H9 (cell line): ENCODE data around the gene GRAMD1B. TPM values are rescaled to one million over a fixed set of nuclear protein-coding genes. Genes with fewer than 3 reads are reported as not detected.

ENCODE experiments used
- DNase-seq: peaks from one replicate; pipeline ENCODE4 v3.0.0-alpha.2; 2017
- H2AFZ ChIP-seq: one replicate; pipeline ENCODE4 v1.6.1; 2013; ENCODE audit warnings: mild to moderate bottlenecking, low read length, control low read depth, moderate library complexity
- H2AK5ac ChIP-seq: 2 replicates; pipeline ENCODE4 v1.6.1; 2013; ENCODE audit warnings: low read length, control low read depth, mixed read lengths; ENCODE audit not compliant: insufficient read length
- H2BK120ac ChIP-seq: one replicate; pipeline ENCODE4 v1.6.1; 2013; ENCODE audit warnings: low read depth, mild to moderate bottlenecking, low read length, control low read depth, inconsistent platforms; ENCODE audit not compliant: poor library complexity, severe bottlenecking
- H2BK12ac ChIP-seq: 2 replicates; pipeline ENCODE4 v1.6.1; 2013; ENCODE audit warnings: low read length, control low read depth, mixed read lengths, low read depth; ENCODE audit not compliant: insufficient read length
- H2BK15ac ChIP-seq: 2 replicates; pipeline ENCODE4 v1.6.1; 2013; ENCODE audit warnings: low read depth, low read length, control low read depth
- H2BK20ac ChIP-seq: one replicate; pipeline ENCODE4 v1.6.1; 2013; ENCODE audit warnings: low read depth, mild to moderate bottlenecking, low read length, control low read depth, inconsistent platforms; ENCODE audit not compliant: poor library complexity, severe bottlenecking
- H2BK5ac ChIP-seq: 2 replicates; pipeline ENCODE4 v1.6.1; 2013; ENCODE audit warnings: low read length, control low read depth, mixed read lengths; ENCODE audit not compliant: insufficient read length
- H3K14ac ChIP-seq: 2 replicates; pipeline ENCODE4 v1.6.1; 2013; ENCODE audit warnings: low read length, control low read depth; ENCODE audit not compliant: insufficient read depth
- H3K18ac ChIP-seq: 2 replicates; pipeline ENCODE4 v1.6.1; 2013; ENCODE audit warnings: low read depth, mild to moderate bottlenecking, mixed read lengths, low read length, control low read depth; ENCODE audit not compliant: insufficient read length
- H3K23ac ChIP-seq: 2 replicates; pipeline ENCODE4 v1.6.1; 2013; ENCODE audit warnings: low read length, control low read depth, mixed read lengths, low read depth; ENCODE audit not compliant: insufficient read length
- H3K23me2 ChIP-seq: 2 replicates; pipeline ENCODE4 v1.6.1; 2013; ENCODE audit warnings: low read depth, mild to moderate bottlenecking, mixed read lengths, low read length, control low read depth; ENCODE audit not compliant: insufficient read length, poor library complexity, severe bottlenecking
- H3K27ac ChIP-seq: 2 replicates; pipeline ENCODE4 v1.5.1; 2013; ENCODE audit warnings: low read length, control low read depth, mixed read lengths, low read depth; ENCODE audit not compliant: insufficient read length
- H3K27me3 ChIP-seq: 2 replicates; pipeline ENCODE4 v1.6.1; 2013; ENCODE audit warnings: low read length, control low read depth, inconsistent platforms; ENCODE audit not compliant: insufficient read depth
- H3K4ac ChIP-seq: 2 replicates; pipeline ENCODE4 v1.6.1; 2013; ENCODE audit warnings: low read depth, mild to moderate bottlenecking, control low read depth, inconsistent platforms, low read length, moderate library complexity
- H3K4me1 ChIP-seq: 2 replicates; pipeline ENCODE4 v1.6.1; 2013; ENCODE audit warnings: low read length, control low read depth, inconsistent platforms; ENCODE audit not compliant: insufficient read depth
- H3K4me2 ChIP-seq: 2 replicates; pipeline ENCODE4 v1.6.1; 2013; ENCODE audit warnings: low read length, control low read depth, mixed read lengths; ENCODE audit not compliant: insufficient read length, insufficient read depth
- H3K56ac ChIP-seq: 2 replicates; pipeline ENCODE4 v1.6.1; 2013; ENCODE audit warnings: low read depth, mild to moderate bottlenecking, mixed read lengths, low read length, control low read depth; ENCODE audit not compliant: insufficient read length
- H3K79me1 ChIP-seq: 2 replicates; pipeline ENCODE4 v1.6.1; 2013; ENCODE audit warnings: low read depth, mild to moderate bottlenecking, moderate library complexity, low read length, control low read depth, inconsistent platforms; ENCODE audit not compliant: insufficient read depth, poor library complexity, severe bottlenecking
- H3K79me2 ChIP-seq: 2 replicates; pipeline ENCODE4 v1.6.1; 2013; ENCODE audit warnings: low read length, control low read depth, inconsistent platforms; ENCODE audit not compliant: insufficient read depth
- H3K9ac ChIP-seq: 2 replicates; pipeline ENCODE4 v1.6.1; 2013; ENCODE audit warnings: low read length, control low read depth, mixed read lengths; ENCODE audit not compliant: insufficient read length; ENCODE audit errors: extremely low read depth
- H3K9me3 ChIP-seq: one replicate; pipeline ENCODE4 v1.6.1; 2013; ENCODE audit warnings: low read depth, low read length, inconsistent platforms; ENCODE audit not compliant: control insufficient read depth
- H3T11ph ChIP-seq: one replicate; pipeline ENCODE4 v1.6.1; 2013; ENCODE audit warnings: mild to moderate bottlenecking, low read length, control low read depth, inconsistent platforms
- H4K20me1 ChIP-seq: one replicate; pipeline ENCODE4 v1.6.1; 2013; ENCODE audit not compliant: control insufficient read depth, insufficient read length, insufficient read depth
- H4K5ac ChIP-seq: 2 replicates; pipeline ENCODE4 v1.6.1; 2013; ENCODE audit warnings: low read depth, mild to moderate bottlenecking, mixed read lengths, low read length, control low read depth; ENCODE audit not compliant: insufficient read length
- H4K8ac ChIP-seq: replicated peaks from 2 replicates; pipeline ENCODE4 v1.6.1; 2013; ENCODE audit warnings: low read length, control low read depth, mixed read lengths, low read depth; ENCODE audit not compliant: insufficient read length
- H4K91ac ChIP-seq: 2 replicates; pipeline ENCODE4 v1.6.1; 2013; ENCODE audit warnings: low read depth, mild to moderate bottlenecking, moderate library complexity, mixed read lengths, low read length, control low read depth; ENCODE audit not compliant: insufficient read length
- H3K27ac Mint-ChIP-seq, 3 experiments: 2 replicates in 2 of 3; 3 replicates in 1 of 3; pipeline ENCODE4 v1.8.0; 2020 to 2021; ENCODE audit warnings: mixed read lengths in 3 of 3, mild to moderate bottlenecking in 1 of 3, moderate library complexity in 1 of 3
- H3K27me3 Mint-ChIP-seq: 2 replicates; pipeline ENCODE4 v1.8.0; 2021; ENCODE audit warnings: low read depth, mild to moderate bottlenecking, moderate library complexity, mixed read lengths
- H3K36me3 Mint-ChIP-seq, 3 experiments: 2 replicates in 2 of 3; 3 replicates in 1 of 3; pipeline ENCODE4 v1.8.0; 2020 to 2021; ENCODE audit warnings: low read depth in 3 of 3, mixed read lengths in 3 of 3; ENCODE audit not compliant: insufficient read depth in 1 of 3
- H3K4me1 Mint-ChIP-seq, 2 experiments: 2 replicates each; pipeline ENCODE4 v1.8.0; 2020; ENCODE audit warnings: mixed read lengths in 2 of 2
- H3K4me3 Mint-ChIP-seq, 2 experiments: 2 replicates in 1 of 2; 3 replicates in 1 of 2; pipeline ENCODE4 v1.8.0; 2020 to 2021; ENCODE audit warnings: mild to moderate bottlenecking in 2 of 2, mixed read lengths in 2 of 2, moderate library complexity in 1 of 2
- H3K9me3 Mint-ChIP-seq, 2 experiments: 2 replicates in 1 of 2; 3 replicates in 1 of 2; pipeline ENCODE4 v1.8.0; 2020; ENCODE audit warnings: mild to moderate bottlenecking in 2 of 2, mixed read lengths in 2 of 2, moderate library complexity in 1 of 2
- CTCF ChIP-seq: fragments of 200-600 bp; sonication (generic); conservative IDR thresholded peaks from 3 replicates; pipeline ENCODE4 v1.8.0; 2021; ENCODE audit warnings: antibody characterized with exemption, mild to moderate bottlenecking
- whole genome bisulfite sequencing: extraction: QIAGEN DNeasy Blood & Tissue Kit; methylation state at CpG from one replicate; pipeline ENCODE4 v1.1.7; 2013; ENCODE audit warnings: missing lambda C conversion rate, low lambda C conversion rate, mixed read lengths; ENCODE audit not compliant: insufficient read length; ENCODE audit errors: extremely low coverage; 5-methylcytosine and 5-hydroxymethylcytosine counted together
- total RNA-seq: library from RNA; stranded (reverse); gene quantifications from 2 replicates; pipeline ENCODE4 v1.2.1, GENCODE V29; 2021

The GRAMD1B gene
- total RNA-seq, 1 experiment from 2014 or later = 25.9 TPM

DNA sequence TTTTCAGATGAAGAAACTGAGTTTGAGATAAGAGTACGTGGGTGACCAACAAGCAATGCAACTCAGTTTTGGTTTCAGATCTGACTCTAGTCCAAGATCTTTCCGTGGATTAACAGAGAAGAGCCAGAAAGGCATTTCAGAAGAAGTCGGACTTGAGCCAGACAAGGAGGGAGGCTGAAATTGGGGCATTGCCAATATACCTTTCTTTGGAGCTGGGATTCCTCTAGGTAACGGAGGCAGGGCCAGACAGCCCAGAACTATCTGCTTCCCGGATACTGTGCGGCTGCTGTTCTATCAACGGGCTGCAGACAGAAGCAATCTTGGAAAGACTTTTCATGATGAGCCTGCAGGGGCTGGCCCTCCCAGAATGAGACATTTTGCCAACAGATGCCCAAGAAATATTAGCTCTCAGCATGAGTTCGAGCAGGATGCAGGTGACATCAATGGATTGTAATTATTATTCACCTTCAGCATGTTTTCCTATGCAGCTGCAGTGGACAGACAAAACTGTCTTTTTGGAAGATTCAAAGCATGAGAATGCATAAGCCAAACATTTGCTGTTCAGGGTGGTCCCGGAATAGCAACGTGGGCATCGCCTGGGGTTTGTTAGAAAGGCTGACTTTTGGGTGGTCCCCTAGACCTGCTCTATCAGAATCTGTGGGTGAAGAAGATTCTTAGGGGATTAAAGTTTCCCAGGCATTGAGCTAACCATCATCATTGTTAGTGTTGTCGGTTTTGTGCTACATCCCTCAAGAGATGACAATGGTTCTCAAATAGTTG lies 128.7 kb downstream of the GRAMD1B start:
- no CpG with 5 or more reads among the region's 12 CpGs for WGBS
- peaks cover 3 to 5% (median 3%) of the 10 kb centered on the region in 3 experiments; a peak in 5 of 7 replicates for H3K36me3 Mint-ChIP-seq

More for the DNA sequence above, 128.7 kb downstream of the GRAMD1B start:
- Mint-ChIP-seq H3K9me3 (peaks cover 2 to 4% of the 10 kb centered on the region in 2 experiments; a peak in 2 of 5 replicates), H3K27ac (peak overlapping the region in 1 of 3 experiments; percentile 79; a peak in 1 of 7 replicates), H3K27me3 (no peaks in the 10 kb centered on the region), H3K4me3 (no peak overlapping the region), H3K4me1 (peaks cover 32 to 42% of the 10 kb centered on the region in 2 experiments)
- H3T11ph ChIP-seq = no peak overlapping the region
- no peak overlapping the region for H2BK5ac ChIP-seq
- H3K56ac ChIP-seq = no peak overlapping the region
- H3K4ac ChIP-seq = no peak overlapping the region
- H2BK120ac ChIP-seq = no peak overlapping the region
- no peak overlapping the region for H3K18ac ChIP-seq
- no peaks in the 10 kb centered on the region for H4K20me1 ChIP-seq
- H3K9ac ChIP-seq = no peak overlapping the region
- H3K23me2 ChIP-seq = no peaks in the 10 kb centered on the region
- H2BK12ac ChIP-seq = no peak overlapping the region
- H2BK20ac ChIP-seq = no peak overlapping the region
- no peaks in the 10 kb centered on the region for H3K79me1 ChIP-seq
- H2AFZ ChIP-seq = no peak overlapping the region
- H2AK5ac ChIP-seq = no peak overlapping the region
- no peak overlapping the region for H3K14ac ChIP-seq
- H4K5ac ChIP-seq = no peak overlapping the region
- no peak overlapping the region for H2BK15ac ChIP-seq
- no peak for TF ChIP-seq CTCF
- H4K91ac ChIP-seq = no peak overlapping the region
- no peak overlapping the region for H3K27ac ChIP-seq
- peaks cover 3% of the 10 kb centered on the region for H3K4me1 ChIP-seq
- no peak overlapping the region for H3K4me2 ChIP-seq
- DNase-seq = no peak
- no peak overlapping the region for H3K23ac ChIP-seq
- H3K9me3 ChIP-seq = no peaks in the 10 kb centered on the region
- H4K8ac ChIP-seq = no peak overlapping the region
- no peaks in the 10 kb centered on the region for H3K27me3 ChIP-seq
- no peaks in the 10 kb centered on the region for H3K79me2 ChIP-seq
